GM12878 (cell line): Measurements from ENCODE around the gene BICRA. TPM values are rescaled to one million over a fixed set of nuclear protein-coding genes. Genes with fewer than 3 reads are reported as not detected.

ENCODE experiments used
- ATAC-seq: fragments of 200-7000 bp; cut with Tn5 transposase; 3 replicates; pipeline ENCODE4 v1.9.1; 2020; ENCODE audit warnings: mild to moderate bottlenecking, moderate library complexity
- BruUV-seq: library from RNA; stranded (reverse); fragments of 400-500 nt; replicated peaks from 2 replicates; lab custom pipeline; 2021; lab: Mats Ljungman, UMichigan
- CTCF ChIA-PET: fragments of 300-600 bp; sonication (Branson Sonifier 250); formaldehyde crosslinking; extraction: SDS; loops from one replicate; lab custom pipeline; 2021; ENCODE audit warnings: inconsistent platforms; lab: Yijun Ruan, JAX
- POLR2A ChIA-PET: fragments of 350-600 bp; formaldehyde crosslinking; extraction: SDS; loops from one replicate; lab custom pipeline; 2021; ENCODE audit warnings: inconsistent platforms; lab: Charles Lee
- RAD21 ChIA-PET: fragments of 300-600 bp; sonication (Branson Sonifier 250); formaldehyde crosslinking; loops from one replicate; lab custom pipeline; 2023; ENCODE audit warnings: antibody characterized with exemption; ENCODE audit not compliant: unreplicated experiment; lab: Charles Lee
- SMC1A ChIA-PET: fragments of 300-600 bp; sonication (Branson Sonifier 250); formaldehyde crosslinking; loops from one replicate; lab custom pipeline; 2023; ENCODE audit not compliant: unreplicated experiment, uncharacterized antibody; lab: Charles Lee
- DNase-seq: peaks from one replicate; pipeline ENCODE4 v3.0.0-alpha.2; 2011; ENCODE audit warnings: low read depth, low spot score
- FAIRE-seq: peaks from 3 replicates; lab custom pipeline; 2011; peaks lifted over from hg19 to GRCh38; lab: Jason Lieb, UNC
- H2AFZ ChIP-seq: 2 replicates; pipeline ENCODE4 v1.6.0; 2011; ENCODE audit warnings: low read depth, low read length, control low read depth; ENCODE audit not compliant: control insufficient read depth
- H3K27ac ChIP-seq: 2 replicates; pipeline ENCODE4 v1.5.1; 2011; ENCODE audit warnings: control low read depth; ENCODE audit not compliant: control insufficient read depth, insufficient read depth
- H3K27me3 ChIP-seq, 2 experiments: replicated peaks in 1 of 2; 2 replicates each; pipeline versions ENCODE4 v1.6.0 to v1.6.1; 2011; ENCODE audit warnings: low read length in 1 of 2; ENCODE audit not compliant: control insufficient read depth in 2 of 2, insufficient read depth in 2 of 2
- H3K36me3 ChIP-seq, 2 experiments: 2 replicates each; pipeline ENCODE4 v1.5.1; 2011; ENCODE audit warnings: low read length in 1 of 2; ENCODE audit not compliant: control insufficient read depth in 2 of 2, insufficient read depth in 2 of 2
- H3K4me1 ChIP-seq: 2 replicates; pipeline ENCODE4 v1.6.1; 2011; ENCODE audit warnings: mild to moderate bottlenecking, low read length, moderate library complexity, mixed read lengths; ENCODE audit not compliant: control insufficient read depth, insufficient read depth
- H3K4me2 ChIP-seq: 2 replicates; pipeline ENCODE4 v1.6.0; 2011; ENCODE audit warnings: control low read depth; ENCODE audit not compliant: control insufficient read depth, insufficient read depth
- H3K4me3 ChIP-seq: fragments of 200-600 bp; sonication (generic); 2 replicates; pipeline ENCODE4 v1.5.1; 2016
- H3K79me2 ChIP-seq: 2 replicates; pipeline ENCODE4 v1.6.0; 2011; ENCODE audit warnings: low read length; ENCODE audit not compliant: control insufficient read depth, insufficient read depth
- H3K9ac ChIP-seq: 2 replicates; pipeline ENCODE4 v1.8.0; 2011; ENCODE audit warnings: low read length, control low read depth, mixed read lengths; ENCODE audit not compliant: control insufficient read depth, insufficient read depth
- H3K9me3 ChIP-seq: replicated peaks from 3 replicates; pipeline ENCODE4 v1.5.1; 2011; ENCODE audit warnings: mild to moderate bottlenecking, low read length; ENCODE audit not compliant: control insufficient read depth, insufficient read depth
- H4K20me1 ChIP-seq: 2 replicates; pipeline ENCODE4 v1.6.0; 2011; ENCODE audit not compliant: control insufficient read depth, insufficient read depth
- CBX5 ChIP-seq: sonication (generic); IDR thresholded peaks from 2 replicates; pipeline ENCODE4 v1.6.1; 2016; ENCODE audit warnings: low read depth, moderate library complexity, mild to moderate bottlenecking, inconsistent platforms
- CHD4 ChIP-seq: fragments of 200-600 bp; sonication (generic); IDR thresholded peaks from 2 replicates; pipeline ENCODE4 v1.6.1; 2016; ENCODE audit warnings: mild to moderate bottlenecking
- EGR1 ChIP-seq, 2 experiments: IDR thresholded peaks; 1 replicate in 1 of 2; 2 replicates in 1 of 2; pipeline ENCODE4 v1.6.1; 2011 to 2012; ENCODE audit warnings: low read depth in 2 of 2, low read length in 2 of 2, borderline replicate concordance in 1 of 2, mild to moderate bottlenecking in 1 of 2, moderate library complexity in 1 of 2
- ETV6 ChIP-seq, 2 experiments: fragments of 450-650 bp in 1 of 2; IDR thresholded peaks in 1 of 2; conservative IDR thresholded peaks in 1 of 2; 2 replicates each; pipeline ENCODE4 v1.6.1; 2014; ENCODE audit warnings: antibody characterized with exemption in 1 of 2, borderline replicate concordance in 1 of 2, low read depth in 1 of 2, mild to moderate bottlenecking in 1 of 2, moderate library complexity in 1 of 2
- EZH2 ChIP-seq: IDR thresholded peaks from 2 replicates; pipeline ENCODE4 v1.6.1; 2012; ENCODE audit warnings: low read depth, mild to moderate bottlenecking, control low read depth, inconsistent platforms, low read length, borderline replicate concordance; ENCODE audit not compliant: control insufficient read depth
- IKZF1 ChIP-seq: fragments of 450-650 bp; conservative IDR thresholded peaks from 2 replicates; pipeline ENCODE4 v1.6.1; 2017; ENCODE audit warnings: antibody characterized with exemption, mild to moderate bottlenecking
- NFIC ChIP-seq: IDR thresholded peaks from 2 replicates; pipeline ENCODE4 v1.6.1; 2012; ENCODE audit warnings: low read depth, mild to moderate bottlenecking, inconsistent platforms, low read length, moderate library complexity
- RB1 ChIP-seq: fragments of 450-650 bp; formaldehyde crosslinking; IDR thresholded peaks from 2 replicates; pipeline ENCODE4 v1.6.1; 2017; ENCODE audit warnings: mild to moderate bottlenecking, borderline replicate concordance
- SMARCA5 ChIP-seq: fragments of 450-650 bp; IDR thresholded peaks from 2 replicates; pipeline ENCODE4 v1.6.1; 2017; ENCODE audit warnings: mild to moderate bottlenecking
- TARDBP ChIP-seq: IDR thresholded peaks from 2 replicates; pipeline ENCODE4 v1.6.1; 2016; ENCODE audit warnings: borderline replicate concordance
- TBL1XR1 ChIP-seq: IDR thresholded peaks from 2 replicates; pipeline ENCODE4 v1.6.1; 2012; ENCODE audit warnings: low read depth, low read length, improper control_type of control experiment
- TCF7 ChIP-seq: IDR thresholded peaks from 2 replicates; pipeline ENCODE4 v1.6.1; 2014; ENCODE audit warnings: antibody characterized with exemption, borderline replicate concordance
- ZNF217 ChIP-seq: fragments of 450-650 bp; IDR thresholded peaks from 2 replicates; pipeline ENCODE4 v1.6.1; 2017; ENCODE audit warnings: antibody characterized with exemption, mild to moderate bottlenecking
- WGBS: methylation state at CpG from one replicate; pipeline ENCODE4 v1.1.6; 2016; ENCODE audit warnings: low lambda C conversion rate; ENCODE audit not compliant: insufficient replicate concordance, insufficient coverage; ENCODE audit errors: missing lambda C conversion rate; 5-methylcytosine and 5-hydroxymethylcytosine counted together
- in situ Hi-C: fragments of 300-500 bp; cut with MboI; formaldehyde crosslinking; loops from 9 replicates; pipeline ENCODE4 v1.14.3; 2018; ENCODE audit warnings: mixed read lengths
- intact Hi-C: fragments of 100-400 bp; cut with micrococcal nuclease; formaldehyde crosslinking; loops from one replicate; pipeline ENCODE4 v1.14.2; 2022; ENCODE audit not compliant: unreplicated experiment
- polyA plus RNA-seq, 11 experiments: library from polyadenylated mRNA; depleted of rRNA in 4 of 11; unstranded in 6 of 11; stranded (reverse) in 5 of 11; fragments of >200 nt; fragmentation: Nextera tagmentation in 4 of 11; fragmentation: Illumina TruSeq in 1 of 11; extraction: Ambion mirVana in 4 of 11; extraction: Trizol in 1 of 11; gene quantifications; 1 replicate in 1 of 11; 2 replicates in 10 of 11; pipeline versions ENCODE4 v1.2.1 to v1.2.3, GENCODE V29; 2011 to 2016; ENCODE audit warnings: inconsistent platforms in 2 of 11, missing spikeins in 2 of 11, low read depth in 1 of 11
- total RNA-seq, 4 experiments: library from RNA; depleted of rRNA in 3 of 4; stranded (reverse); fragments of >200 nt in 3 of 4; fragmentation: Illumina TruSeq in 1 of 4; extraction: Trizol in 1 of 4; gene quantifications; 2 replicates each; pipeline versions ENCODE4 v1.2.1 to v1.2.3, GENCODE V29; 2013 to 2021
- TF ChIP-seq, protein P1 (sequence below), 3 experiments: IDR thresholded peaks in 2 of 3; conservative IDR thresholded peaks in 1 of 3; 2 replicates each; pipeline ENCODE4 v1.5.1; 2011; ENCODE audit warnings: low read depth in 3 of 3, low read length in 3 of 3, mild to moderate bottlenecking in 3 of 3, control low read depth in 2 of 3, moderate library complexity in 2 of 3, inconsistent platforms in 1 of 3, mixed read lengths in 1 of 3; ENCODE audit not compliant: control insufficient read depth in 2 of 3, insufficient read depth in 1 of 3; ENCODE audit errors: extremely low read depth in 1 of 3
- TF ChIP-seq, protein P2 (sequence below): fragments of 450-650 bp; IDR thresholded peaks from 2 replicates; pipeline ENCODE4 v1.6.1; 2017; ENCODE audit warnings: low read depth, mild to moderate bottlenecking, moderate library complexity
- TF ChIP-seq, protein P3 (sequence below): fragments of 450-650 bp; IDR thresholded peaks from 2 replicates; pipeline ENCODE4 v1.6.1; 2017; ENCODE audit warnings: mild to moderate bottlenecking, moderate library complexity

BICRA gene
- total and polyA plus RNA-seq, 10 of the 15 experiments (the other 5 are each of a cell fraction or from before 2014, with no cell fraction given): 0.11 to 15.3 (median 1.3) TPM

DNA sequence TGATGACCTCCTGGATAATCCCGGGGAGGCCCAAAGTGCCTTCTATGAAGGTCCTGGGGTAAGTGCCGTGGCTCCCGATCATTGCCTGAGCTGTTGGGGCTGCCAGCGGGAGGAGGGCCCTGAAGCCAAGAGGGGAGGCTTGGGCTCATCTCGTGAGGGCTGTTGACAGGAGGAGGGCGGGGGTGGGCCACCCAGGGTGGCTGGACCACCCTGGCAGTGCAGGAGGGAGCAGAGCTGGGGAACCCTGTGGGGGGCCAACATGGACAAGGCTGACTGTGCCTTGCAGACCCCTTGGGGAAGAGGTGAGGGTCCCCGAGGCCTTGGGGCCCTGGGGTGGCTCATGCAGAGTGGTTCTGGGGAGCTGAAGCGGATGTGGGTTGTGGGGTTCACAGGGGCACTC lies 66.9 kb downstream of the BICRA start:
- H3K79me2 ChIP-seq: no peaks in the 10 kb centered on the region
- no TSS peak for BruUV-seq
- ATAC-seq: no peak
- H2AFZ ChIP-seq: no peak overlapping the region
- no peak overlapping the region for H3K4me2 ChIP-seq
- POLR2A ChIA-PET: no interaction called here
- CTCF ChIA-PET: no interaction called here
- H3K4me3 ChIP-seq: no peak overlapping the region
- no peak for DNase-seq
- TF ChIP-seq RB1: no peak
- TF ChIP-seq EGR1 (IDR thresholded peaks at IDR 0.05; ENCODE audit: borderline replicate concordance in 1 of 2, low read depth in 2 of 2, low read length in 2 of 2): no peak
- TF ChIP-seq TCF7: no peak
- TF ChIP-seq ETV6 (conservative IDR thresholded peaks at IDR 0.05 in 1 of 2, IDR thresholded peaks at IDR 0.05 in 1 of 2; ENCODE audit: borderline replicate concordance in 1 of 2, low read depth in 1 of 2): no peak
- TF ChIP-seq IKZF1: no peak
- no peak for TF ChIP-seq EZH2
- no peak for TF ChIP-seq CBX5
- TF ChIP-seq, protein P1, sequence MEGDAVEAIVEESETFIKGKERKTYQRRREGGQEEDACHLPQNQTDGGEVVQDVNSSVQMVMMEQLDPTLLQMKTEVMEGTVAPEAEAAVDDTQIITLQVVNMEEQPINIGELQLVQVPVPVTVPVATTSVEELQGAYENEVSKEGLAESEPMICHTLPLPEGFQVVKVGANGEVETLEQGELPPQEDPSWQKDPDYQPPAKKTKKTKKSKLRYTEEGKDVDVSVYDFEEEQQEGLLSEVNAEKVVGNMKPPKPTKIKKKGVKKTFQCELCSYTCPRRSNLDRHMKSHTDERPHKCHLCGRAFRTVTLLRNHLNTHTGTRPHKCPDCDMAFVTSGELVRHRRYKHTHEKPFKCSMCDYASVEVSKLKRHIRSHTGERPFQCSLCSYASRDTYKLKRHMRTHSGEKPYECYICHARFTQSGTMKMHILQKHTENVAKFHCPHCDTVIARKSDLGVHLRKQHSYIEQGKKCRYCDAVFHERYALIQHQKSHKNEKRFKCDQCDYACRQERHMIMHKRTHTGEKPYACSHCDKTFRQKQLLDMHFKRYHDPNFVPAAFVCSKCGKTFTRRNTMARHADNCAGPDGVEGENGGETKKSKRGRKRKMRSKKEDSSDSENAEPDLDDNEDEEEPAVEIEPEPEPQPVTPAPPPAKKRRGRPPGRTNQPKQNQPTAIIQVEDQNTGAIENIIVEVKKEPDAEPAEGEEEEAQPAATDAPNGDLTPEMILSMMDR (IDR thresholded peaks at IDR 0.05 in 2 of 3, conservative IDR thresholded peaks at IDR 0.05 in 1 of 3; ENCODE audit: control insufficient read depth in 2 of 3, extremely low read depth in 1 of 3, insufficient read depth in 1 of 3, low read depth in 3 of 3, low read length in 3 of 3): no peak
- TF ChIP-seq TARDBP: no peak
- TF ChIP-seq SMARCA5: no peak
- TF ChIP-seq TBL1XR1: no peak
- TF ChIP-seq, protein P2, sequence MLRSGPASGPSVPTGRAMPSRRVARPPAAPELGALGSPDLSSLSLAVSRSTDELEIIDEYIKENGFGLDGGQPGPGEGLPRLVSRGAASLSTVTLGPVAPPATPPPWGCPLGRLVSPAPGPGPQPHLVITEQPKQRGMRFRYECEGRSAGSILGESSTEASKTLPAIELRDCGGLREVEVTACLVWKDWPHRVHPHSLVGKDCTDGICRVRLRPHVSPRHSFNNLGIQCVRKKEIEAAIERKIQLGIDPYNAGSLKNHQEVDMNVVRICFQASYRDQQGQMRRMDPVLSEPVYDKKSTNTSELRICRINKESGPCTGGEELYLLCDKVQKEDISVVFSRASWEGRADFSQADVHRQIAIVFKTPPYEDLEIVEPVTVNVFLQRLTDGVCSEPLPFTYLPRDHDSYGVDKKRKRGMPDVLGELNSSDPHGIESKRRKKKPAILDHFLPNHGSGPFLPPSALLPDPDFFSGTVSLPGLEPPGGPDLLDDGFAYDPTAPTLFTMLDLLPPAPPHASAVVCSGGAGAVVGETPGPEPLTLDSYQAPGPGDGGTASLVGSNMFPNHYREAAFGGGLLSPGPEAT: no peak
- TF ChIP-seq CHD4: no peak
- TF ChIP-seq, protein P3, sequence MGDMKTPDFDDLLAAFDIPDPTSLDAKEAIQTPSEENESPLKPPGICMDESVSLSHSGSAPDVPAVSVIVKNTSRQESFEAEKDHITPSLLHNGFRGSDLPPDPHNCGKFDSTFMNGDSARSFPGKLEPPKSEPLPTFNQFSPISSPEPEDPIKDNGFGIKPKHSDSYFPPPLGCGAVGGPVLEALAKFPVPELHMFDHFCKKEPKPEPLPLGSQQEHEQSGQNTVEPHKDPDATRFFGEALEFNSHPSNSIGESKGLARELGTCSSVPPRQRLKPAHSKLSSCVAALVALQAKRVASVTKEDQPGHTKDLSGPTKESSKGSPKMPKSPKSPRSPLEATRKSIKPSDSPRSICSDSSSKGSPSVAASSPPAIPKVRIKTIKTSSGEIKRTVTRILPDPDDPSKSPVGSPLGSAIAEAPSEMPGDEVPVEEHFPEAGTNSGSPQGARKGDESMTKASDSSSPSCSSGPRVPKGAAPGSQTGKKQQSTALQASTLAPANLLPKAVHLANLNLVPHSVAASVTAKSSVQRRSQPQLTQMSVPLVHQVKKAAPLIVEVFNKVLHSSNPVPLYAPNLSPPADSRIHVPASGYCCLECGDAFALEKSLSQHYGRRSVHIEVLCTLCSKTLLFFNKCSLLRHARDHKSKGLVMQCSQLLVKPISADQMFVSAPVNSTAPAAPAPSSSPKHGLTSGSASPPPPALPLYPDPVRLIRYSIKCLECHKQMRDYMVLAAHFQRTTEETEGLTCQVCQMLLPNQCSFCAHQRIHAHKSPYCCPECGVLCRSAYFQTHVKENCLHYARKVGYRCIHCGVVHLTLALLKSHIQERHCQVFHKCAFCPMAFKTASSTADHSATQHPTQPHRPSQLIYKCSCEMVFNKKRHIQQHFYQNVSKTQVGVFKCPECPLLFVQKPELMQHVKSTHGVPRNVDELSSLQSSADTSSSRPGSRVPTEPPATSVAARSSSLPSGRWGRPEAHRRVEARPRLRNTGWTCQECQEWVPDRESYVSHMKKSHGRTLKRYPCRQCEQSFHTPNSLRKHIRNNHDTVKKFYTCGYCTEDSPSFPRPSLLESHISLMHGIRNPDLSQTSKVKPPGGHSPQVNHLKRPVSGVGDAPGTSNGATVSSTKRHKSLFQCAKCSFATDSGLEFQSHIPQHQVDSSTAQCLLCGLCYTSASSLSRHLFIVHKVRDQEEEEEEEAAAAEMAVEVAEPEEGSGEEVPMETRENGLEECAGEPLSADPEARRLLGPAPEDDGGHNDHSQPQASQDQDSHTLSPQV: no peak
- no peak for TF ChIP-seq ZNF217
- TF ChIP-seq NFIC: no peak
- peaks cover 0 to 13% of the 10 kb centered on the region in 2 experiments; a peak in 2 of 4 replicates for H3K36me3 ChIP-seq
- RAD21 ChIA-PET: no interaction called here
- no peak overlapping the region for H3K9ac ChIP-seq
- no peaks in the 10 kb centered on the region for H3K9me3 ChIP-seq
- intact Hi-C loops: no loop called here
- SMC1A ChIA-PET: no interaction called here
- no peak for FAIRE-seq
- H4K20me1 ChIP-seq: no peaks in the 10 kb centered on the region
- H3K27me3 ChIP-seq: no peaks in the 10 kb centered on the region
- no peaks in the 10 kb centered on the region for H3K4me1 ChIP-seq
- in situ Hi-C loops: no loop called here
- H3K27ac ChIP-seq: no peak overlapping the region
- WGBS: 92% methylated on average over 8 of the region's 8 CpGs
